ENCODE measurements around the gene ENOX1.
A peak's percentile ranks its signal among the peaks of the same experiment; 100 is the strongest.
"Not testable (repeated sequence)": the region's sequence is repeated elsewhere in the genome, so short reads cannot be mapped to it uniquely, and the experiment has no call there.

ENOX1 gene

DNA sequence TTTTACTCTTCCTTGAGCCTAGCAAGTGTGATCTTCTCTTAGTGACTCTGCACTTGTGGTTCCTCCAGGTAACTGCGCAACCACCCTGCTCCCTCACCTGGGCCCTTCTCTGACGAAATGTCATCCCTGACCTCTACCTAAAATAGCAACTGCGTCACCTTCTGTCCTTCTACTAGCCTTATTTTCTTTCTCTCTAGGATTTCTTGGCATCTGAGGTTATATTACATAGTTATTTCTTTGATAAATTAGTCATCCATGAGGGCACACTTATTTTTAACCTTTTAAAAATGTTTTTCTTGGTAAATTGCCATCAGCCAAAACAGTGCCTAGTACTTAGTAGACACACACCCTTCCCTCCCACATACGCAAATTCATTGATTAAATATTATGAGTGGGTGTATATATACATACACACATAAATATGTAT lies 355.5 kb downstream of the ENOX1 start:
- DNase-seq (ENCODE audit: low spot score), result no peak

DNA sequence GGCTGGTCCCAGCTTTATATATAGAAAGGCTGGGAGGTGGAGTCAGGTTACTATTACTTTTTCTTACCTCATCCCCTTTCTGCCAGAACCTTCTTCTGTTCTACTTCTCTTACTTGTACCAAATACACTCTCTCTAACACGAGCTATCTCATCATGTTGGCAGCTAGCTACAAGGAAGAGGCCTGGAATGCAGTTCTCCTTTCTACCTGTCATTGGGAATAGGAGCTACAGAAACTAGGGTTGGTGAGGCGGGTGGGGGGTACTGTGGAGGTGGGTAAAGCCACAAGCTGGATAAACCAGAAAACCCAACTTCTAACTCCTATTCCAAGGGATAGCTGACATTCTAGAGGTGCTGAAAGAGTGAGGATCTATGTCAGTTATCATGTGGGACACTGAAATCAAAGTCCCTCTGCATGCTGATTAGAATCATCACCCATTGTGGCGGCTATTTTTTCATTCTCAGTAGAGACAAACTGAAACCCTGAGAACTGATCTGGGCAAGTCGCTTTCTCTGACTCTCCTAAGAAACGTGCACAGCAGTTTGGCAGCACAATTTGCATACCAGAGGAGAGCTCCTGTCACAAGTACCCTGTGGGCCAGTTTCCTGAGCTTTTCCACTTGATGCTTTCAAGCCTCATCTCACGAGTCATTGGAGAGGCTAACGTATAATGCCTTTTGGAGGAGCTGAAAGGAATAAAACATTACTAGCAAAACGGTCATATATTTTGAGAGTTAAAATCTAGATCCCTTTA lies 358.1 kb downstream of the ENOX1 start:
- DNase-seq (ENCODE audit: low spot score), result no peak

DNA sequence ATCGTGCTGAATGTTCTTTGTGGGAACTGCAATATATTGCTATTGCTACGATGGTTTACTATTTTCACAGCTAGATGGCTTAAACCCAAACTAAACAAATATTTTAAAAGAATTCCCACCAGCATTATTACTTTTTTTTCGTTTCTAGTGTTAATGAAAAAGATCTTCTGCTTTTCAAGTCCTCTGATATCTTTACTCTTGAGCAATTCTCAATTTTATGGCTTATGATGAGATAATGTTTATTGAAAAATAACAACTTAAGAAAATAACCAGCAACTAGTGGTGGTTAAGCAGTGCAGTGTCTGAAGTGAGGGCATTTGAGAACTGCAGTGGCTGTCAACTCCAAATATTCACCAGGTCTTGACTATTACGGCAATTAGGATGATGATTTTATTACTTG lies 360.4 kb downstream of the ENOX1 start:
- DNase-seq (ENCODE audit: low spot score), result no peak

DNA sequence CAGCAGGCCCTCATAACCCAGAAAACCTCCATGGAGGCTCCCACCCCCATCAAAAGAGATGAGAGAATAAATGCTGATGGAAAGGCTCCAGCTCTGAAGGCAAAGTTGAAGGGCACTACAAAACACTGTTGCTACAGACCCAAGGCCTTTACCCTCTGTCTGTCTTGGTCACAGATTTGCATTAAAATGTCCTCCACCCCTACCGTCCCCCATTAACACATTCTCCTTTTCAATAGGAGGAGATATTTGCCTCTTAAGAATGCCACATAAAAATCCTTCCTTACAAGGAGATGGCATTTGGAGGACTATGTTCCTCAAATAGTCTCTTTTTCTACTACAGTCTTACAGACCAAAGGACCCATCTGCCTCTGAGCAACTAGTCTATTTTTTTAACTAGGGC lies 361.5 kb downstream of the ENOX1 start:
- DNase-seq (ENCODE audit: low spot score), result no peak

DNA sequence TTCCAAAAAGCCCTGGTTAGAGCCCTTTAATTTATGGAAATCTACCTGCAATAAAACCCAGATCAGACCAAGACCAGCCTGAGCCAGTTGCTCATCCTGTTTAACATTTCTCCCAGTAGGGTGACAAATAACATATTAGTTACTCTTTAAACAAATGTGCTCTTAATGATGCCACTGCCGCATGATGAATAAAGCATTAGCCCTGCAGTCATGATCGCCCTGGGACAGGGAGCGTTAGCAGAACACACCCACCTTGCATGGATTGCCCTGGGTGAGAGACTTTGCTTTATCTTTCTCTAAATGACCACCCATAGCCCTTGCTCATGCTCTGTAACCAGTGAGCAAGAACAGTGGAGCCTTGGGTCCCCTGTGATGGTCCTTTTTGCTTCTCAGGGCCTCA lies 362.4 kb downstream of the ENOX1 start:
- no peak for DNase-seq (ENCODE audit: low spot score)

DNA sequence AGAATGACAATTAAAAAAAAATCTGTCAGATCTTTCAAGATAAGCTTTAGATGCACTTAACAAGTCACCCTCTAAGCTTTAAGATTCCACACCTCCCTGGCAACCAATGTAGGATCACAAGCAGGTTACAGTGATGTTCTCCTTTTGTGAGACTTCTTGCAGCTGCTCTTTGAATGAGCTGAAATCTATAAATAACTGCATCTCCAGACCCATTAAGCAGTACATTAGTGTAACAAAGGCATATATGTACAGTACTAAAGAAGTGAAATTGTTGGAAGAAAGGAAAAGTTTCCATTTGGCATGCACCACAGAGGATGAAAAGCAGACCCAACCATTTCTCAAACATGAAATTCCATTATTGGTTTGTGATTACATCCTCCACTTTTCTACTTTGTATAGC lies 364.7 kb downstream of the ENOX1 start:
- no peak for DNase-seq (ENCODE audit: low spot score)

DNA sequence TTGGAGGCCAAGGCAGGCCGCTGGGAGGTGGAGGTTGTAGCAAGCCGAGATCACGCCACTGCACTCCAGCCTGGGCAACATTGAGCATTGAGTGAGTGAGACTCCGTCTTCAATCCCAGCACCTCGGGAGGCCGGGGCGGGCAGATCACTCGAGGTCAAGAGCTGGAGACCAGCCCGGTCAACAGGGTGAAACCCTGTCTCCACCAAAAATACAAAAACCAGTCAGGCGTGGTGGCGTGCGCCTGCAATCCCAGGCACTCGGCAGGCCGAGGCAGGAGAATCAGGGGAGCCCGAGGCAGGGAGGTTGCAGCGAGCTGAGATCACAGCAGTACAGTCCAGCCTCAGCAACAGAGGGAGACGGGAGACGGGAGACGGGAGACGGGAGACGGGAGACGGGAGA lies 369.9 kb downstream of the ENOX1 start:
- not testable (repeated sequence) for DNase-seq (ENCODE audit: low spot score)

DNA sequence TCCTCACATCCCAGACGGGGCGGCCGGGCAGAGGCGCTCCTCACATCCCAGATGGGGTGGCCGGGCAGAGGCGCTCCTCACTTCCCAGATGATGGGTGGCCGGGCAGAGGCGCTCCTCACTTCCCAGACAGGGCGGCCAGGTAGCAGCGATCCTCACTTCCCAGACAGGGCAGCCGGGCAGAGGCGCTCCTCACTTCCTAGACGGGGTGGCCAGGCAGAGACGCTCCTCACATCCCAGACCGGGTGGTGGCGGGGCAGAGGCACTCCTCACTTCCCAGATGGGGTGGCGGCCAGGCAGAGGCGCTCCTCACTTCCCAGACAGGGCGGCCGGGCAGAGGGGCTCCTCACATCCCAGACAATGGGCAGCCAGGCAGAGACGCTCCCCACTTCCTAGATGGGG lies 370.4 kb downstream of the ENOX1 start:
- DNase-seq (ENCODE audit: low spot score), result not testable (repeated sequence)

DNA sequence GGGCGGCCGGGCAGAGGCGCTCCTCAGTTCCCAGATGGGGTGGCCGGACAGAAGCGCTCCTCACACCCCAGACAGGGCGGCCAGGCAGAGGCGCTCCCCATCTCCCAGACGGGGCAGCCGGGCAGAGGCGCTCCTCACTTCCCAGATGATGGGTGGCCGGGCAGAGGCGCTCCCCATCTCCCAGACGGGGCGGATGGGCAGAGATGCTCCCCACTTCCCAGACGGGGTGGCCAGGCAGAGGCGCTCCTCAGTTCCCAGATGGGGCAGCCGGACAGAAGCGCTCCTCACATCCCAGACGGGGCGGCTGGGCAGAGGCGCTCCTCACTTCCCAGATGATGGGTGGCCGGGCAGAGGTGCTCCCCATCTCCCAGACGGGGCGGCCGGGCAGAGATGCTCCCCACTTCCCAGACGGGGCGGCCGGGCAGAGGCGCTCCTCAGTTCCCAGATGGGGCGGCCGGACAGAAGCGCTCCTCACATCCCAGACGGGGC lies 370.8 kb downstream of the ENOX1 start:
- DNase-seq (ENCODE audit: low spot score), result not testable (repeated sequence)

DNA sequence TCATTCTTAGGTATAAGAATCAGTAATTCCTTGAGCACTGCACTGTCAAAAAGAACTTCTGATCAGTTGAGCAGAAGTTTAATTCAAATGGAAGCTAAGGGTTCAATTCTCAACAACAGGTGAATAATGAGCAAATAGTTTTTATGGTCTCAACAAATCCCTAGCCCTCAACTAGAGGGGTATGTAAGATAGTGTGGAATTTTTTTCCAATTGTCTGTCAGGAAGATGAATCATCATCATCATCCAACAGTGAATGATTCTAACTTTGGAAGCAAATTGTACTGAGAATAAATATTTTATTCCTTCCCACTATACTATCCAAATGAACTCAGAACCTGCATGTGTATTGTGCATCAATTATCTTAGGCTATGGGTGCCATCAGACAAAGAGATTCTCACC lies 372.7 kb downstream of the ENOX1 start:
- DNase-seq (ENCODE audit: low spot score), result no peak

DNA sequence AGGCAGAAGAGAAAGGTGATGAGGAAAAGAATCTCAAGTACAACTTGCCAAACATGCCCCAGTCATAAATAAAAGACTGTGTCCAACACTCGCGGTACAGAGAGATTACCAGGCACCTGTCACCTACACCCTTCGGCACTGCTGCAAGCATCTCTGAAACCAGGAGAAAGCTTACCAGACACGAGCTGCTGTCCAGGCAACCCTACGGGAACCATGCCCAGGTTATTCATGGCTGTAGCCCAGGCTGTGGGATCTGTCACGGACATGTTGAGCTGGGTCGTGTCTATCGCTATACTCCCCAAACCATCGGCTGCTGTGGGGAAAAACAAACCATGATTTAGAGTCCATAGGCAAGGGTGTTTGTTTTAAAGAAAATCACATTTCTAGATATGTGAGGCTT lies 375.0 kb downstream of the ENOX1 start:
- DNase-seq (ENCODE audit: low spot score), result peak; percentile 73

DNA sequence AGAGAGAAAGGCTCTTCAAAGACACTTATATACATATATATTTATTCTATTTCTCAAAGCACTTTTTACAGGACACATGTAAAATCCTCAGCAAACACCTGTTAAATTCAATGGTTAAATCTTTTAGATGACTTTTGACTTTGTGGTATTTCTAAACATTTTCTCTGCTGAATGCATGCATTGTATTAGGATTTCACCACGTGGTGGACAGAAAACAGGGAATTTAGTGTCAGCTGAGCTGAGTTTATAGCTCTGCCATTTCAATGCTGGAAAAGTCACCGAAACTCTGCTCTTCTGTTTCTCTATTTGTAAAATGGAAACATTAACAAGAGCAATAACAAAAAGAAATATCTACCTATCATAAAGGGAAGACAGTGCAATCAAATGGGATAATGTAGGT lies 375.6 kb downstream of the ENOX1 start:
- DNase-seq (ENCODE audit: low spot score), result peak; percentile 82

DNA sequence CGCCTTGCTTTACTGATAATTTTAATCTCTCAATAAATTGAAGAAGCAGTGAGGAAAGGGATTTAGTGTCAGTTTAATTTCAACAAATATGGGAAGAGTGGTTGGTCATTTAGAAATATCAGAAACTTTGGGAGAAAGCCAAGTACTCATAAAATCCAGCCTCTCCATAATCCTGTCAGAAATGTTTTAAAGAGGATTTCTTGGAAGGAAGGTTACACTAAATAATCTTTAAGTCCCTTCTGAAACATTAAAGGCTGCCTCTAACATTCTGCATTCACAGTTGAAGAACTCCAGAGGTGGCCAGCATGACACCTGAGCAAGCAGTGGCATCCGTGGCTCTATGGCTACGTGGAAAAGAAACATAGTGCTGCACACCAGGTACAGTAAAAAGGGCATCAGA lies 378.5 kb downstream of the ENOX1 start:
- no peak for DNase-seq (ENCODE audit: low spot score)

DNA sequence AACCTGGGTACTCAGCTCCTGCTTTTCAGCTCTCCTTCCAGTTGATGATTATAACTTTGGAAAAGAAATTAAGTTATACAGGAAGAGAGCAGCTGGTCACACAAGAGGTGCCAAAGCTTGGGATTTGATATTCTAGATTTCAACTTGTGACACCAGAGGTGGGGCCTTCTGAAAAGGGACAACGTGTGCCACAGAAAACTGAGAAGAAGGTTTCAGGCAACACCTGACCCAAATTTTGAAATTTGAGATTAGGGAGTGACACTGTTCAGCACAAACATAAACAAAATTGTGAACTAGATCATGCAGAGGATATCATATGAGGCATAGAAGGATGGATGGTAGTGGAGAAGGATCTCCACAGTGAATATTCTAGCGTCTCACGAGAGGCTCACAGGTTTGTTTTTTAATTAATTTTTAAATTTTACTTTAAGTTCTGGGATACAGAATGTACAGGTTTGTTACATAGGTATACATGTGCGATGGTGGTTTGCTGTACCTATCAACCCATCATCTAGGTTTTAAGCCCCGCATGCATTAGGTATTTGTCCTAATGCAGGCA lies 379.7 kb downstream of the ENOX1 start:
- DNase-seq (ENCODE audit: low spot score), result no peak

DNA sequence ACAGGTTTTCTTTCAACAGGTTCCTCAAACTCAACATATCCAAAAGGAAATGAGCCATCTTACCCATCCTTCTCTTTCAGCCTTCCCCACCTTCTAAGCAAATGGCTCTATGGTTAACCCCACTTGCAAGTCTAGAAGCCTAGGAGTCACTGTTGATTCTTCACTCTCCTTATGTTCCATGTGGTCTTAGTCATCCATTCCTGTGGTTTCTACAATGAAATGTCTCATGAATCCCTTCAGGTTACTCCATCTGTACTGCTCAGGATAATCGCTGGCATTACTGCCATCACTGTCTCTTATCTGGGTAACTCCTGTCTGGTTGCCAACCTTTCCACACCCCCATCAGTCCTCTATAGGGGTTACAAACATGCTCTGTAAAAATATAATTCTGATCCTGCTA lies 381.3 kb downstream of the ENOX1 start:
- DNase-seq (ENCODE audit: low spot score), result no peak

DNA sequence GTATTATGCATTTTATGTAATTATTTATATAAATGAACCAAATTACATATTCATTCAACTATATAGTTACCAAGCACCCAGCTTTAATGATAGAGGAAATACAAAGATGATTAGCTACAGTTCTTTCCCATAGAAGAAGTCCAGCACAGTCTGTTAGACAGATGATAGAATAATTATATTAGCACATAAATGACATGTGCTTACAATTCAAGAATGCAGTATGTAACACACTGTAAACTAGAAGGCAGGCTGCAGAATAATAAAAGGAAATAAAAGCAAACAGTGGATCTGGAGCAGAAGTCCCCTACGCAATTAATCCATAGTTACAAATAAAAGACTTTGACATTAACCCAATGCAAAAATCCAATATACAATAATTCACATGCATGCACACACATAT lies 384.4 kb downstream of the ENOX1 start:
- no peak for DNase-seq (ENCODE audit: low spot score)

DNA sequence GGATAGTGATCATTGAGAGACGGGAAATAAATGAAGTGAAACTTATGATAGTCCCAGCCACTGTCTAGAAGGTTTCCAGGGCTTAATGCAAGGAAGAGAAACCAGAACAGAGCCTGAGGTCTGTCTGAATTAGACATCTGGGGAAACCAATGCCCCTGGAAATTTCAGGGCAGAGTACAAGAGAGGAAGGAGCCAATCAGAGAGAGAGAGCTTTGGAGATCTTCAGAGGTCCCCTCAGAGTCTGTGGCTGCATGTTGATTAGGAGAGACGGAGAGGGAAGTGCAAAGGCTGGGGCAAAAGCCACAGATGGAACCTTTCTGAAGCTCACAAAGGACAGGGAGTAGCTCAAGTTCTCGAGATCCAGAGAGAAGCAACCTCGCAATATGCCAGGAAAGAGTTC lies 385.4 kb downstream of the ENOX1 start:
- no peak for DNase-seq (ENCODE audit: low spot score)

DNA sequence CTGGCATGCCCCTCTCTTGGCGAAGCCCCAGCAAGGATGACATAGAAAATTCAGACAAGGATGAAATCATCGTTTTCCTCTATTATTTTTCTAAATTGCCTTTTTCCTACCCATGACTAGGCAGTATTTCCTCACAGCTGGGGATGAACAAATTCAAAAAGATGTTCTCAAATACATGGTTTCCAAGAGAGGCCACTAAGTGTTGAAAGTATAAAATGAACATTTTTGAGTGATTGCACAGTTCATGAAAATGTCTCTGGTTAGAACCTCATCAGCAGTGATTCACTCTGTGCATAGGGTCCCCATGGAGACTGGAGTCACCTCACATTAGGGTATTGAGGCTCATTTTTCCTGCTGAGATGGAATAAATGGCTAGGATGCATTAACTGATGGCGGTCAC lies 389.7 kb downstream of the ENOX1 start:
- no peak for DNase-seq (ENCODE audit: low spot score)

DNA sequence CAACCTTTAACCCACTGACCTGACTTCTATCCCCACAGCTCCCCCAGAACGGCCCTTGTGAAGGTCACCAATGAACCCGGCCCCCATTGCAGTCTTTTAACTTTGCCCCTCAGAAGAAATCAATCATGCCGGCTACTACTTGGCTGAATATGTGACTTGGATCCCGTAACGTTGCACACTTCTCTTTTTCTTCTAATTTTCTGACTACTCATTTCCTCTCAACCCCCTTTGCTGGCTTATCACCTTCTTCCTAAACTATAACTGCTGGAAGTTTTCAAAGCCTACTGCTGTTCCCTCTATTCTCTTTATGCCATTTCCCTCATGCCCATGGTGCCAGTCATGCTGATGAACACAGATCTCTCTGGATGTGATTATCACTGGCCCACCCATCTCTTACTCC lies 395.7 kb downstream of the ENOX1 start:
- DNase-seq (ENCODE audit: low spot score), result no peak

DNA sequence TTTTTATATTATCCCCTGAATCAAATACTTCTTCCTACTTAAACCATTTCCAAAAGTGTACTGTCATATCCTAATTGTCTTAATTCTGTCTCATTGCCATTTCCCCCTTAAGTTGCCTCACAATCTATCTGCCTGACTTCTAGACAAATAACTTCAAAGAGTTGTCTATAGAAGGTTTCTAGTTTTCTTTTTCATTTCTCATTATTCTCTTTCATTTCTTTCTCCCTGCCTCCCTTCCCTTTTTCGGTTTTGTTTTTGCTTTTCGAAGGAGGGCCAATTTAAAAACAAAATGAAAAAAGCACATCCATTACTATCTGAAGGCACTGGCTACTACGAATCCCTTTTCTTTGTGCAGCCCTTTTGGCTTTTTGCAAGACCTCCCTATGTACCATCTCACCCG lies 396.2 kb downstream of the ENOX1 start:
- DNase-seq (ENCODE audit: low spot score), result no peak

DNA sequence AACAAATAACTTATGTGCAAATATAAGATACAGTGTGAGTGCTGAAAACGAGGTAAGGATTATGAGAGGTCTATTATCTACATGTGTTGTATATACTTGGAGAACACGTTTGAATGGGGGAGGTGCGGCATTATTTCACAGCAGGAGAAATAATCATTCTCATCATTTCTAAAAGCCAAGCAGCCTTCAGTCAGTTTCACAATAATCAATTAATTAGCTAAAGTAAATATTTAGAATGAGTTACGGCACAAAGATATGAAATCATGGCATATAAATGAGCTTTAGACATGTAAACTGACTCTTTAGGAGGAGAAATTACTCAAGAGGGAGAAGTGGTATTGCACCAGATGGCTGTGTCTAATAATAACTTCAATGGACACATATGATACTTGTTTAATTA lies 396.8 kb downstream of the ENOX1 start:
- no peak for DNase-seq (ENCODE audit: low spot score)

DNA sequence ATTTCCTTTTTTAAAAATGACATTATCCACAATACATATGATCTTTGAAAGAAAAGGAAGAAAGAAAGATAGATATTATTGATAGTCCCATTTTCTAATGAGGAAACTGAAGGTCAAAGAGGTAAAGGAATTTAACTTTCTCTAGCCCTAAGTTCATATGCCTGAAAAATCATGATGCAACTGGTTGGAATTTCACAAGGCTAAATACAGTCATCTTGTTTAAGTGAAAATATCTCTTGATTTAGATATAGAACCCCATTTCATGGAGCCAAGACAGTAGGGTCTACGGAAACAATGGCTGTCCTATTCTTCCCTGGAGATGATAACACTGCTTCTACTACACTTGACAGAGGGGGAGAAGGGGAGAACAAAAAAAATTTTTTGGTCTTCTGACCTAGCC lies 397.2 kb downstream of the ENOX1 start:
- no peak for DNase-seq (ENCODE audit: low spot score)

DNA sequence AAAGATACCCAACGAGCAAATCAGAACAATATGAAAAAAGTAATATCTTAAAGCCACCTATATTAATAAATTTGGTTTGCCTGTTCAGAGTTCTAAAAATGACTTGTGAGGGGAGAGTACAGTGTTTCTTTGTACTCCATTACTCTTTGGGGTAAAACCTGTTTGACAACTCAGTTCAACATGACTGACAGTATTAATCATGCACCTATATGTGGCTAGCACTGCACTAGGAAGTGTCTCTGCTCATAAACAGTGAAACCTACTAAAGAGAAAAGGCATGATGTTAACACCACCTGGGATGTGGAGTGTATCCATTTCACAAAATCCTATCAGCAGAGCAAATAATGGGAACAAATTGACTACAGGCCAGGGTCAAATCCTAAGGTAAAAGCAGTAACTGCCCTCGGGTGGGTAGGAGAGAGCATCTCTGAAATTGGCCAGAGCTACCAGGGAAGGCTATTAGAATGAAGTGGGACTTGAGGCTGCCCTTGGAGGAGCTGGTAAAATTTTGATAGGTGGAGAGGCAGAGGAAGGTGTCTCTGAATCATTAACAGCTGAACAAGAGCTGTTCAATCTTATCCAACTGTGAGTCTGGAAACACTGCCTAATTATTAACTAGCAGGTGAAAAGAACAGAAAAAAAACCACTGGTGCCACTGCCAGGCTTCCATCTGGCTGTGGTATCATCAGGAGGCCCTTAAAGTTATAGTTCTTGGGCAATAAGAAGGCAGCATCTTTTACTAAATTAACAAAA lies 398.3 kb downstream of the ENOX1 start:
- DNase-seq (ENCODE audit: low spot score), result no peak
